ENCODE results near the gene CSMD2. TPM values are rescaled to one million over a fixed set of nuclear protein-coding genes. Genes with fewer than 3 reads are reported as not detected.

The CSMD2 gene
- total and polyA plus RNA-seq, 2 of the 8 experiments (the other 6 are each of a cell fraction or from before 2014, with no cell fraction given), result 7.0 to 14.7 TPM

GRCh38 chr1:33826311-33826710 is 338.7 kb downstream of the CSMD2 start (continued):
- TF ChIP-seq CTCF (IDR thresholded peaks at IDR 0.05; ENCODE audit: control extremely low read depth in 1 of 3, insufficient read depth in 1 of 3, low read depth in 1 of 3, low read length in 3 of 3), result no peak
